ENCODE data around the gene MTMR8.
A peak's percentile ranks its signal among the peaks of the same experiment; 100 is the strongest.

The MTMR8 gene

GRCh38 chrX:64394874-64395567 is at the start of gene MTMR8:
Gene MTMR8 (minus strand): TSS chrX:64395452. CDS start chrX:64395363, 89 bp downstream.
- TF ChIP-seq CTCF (IDR thresholded peaks at IDR 0.05; ENCODE audit: low read depth, low read length): no peak
- in situ Hi-C loops (cut with HindIII; ENCODE audit: low sequenced_read_pairs): no loop called here
- peak within 1 kb of the TSS; percentile 40 for H3K4me3 ChIP-seq (ENCODE audit: low read depth, low read length)
- DNase-seq (ENCODE audit: low read depth, low spot score): peak; percentile 0

GRCh38 chrX:64439551-64439950 is 44.3 kb upstream of the MTMR8 start:
- DNase-seq (ENCODE audit: low read depth, low spot score): no peak
- in situ Hi-C loops (cut with HindIII; ENCODE audit: low sequenced_read_pairs): no loop called here

DNA sequence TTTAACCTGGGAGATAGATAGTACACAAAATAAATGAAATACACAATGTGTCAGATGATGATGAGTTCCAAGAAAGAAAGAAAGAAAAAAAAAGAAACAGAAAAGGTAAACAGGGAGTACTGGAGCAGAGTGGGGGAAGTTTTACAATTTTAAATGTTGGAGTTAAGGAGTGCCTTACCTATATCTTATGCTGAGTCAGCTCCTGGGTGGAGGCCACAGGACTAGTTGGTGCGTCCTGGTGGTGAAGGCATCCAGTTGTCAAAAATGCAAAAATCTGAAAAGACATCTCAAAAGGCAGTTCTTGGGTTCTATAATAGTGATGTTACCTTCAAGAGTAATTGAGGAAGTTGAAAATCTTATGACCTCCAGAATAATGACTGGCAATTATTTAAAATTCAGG is 42.4 kb upstream of the MTMR8 start:
- no peak for DNase-seq (ENCODE audit: low read depth, low spot score)
- no peak overlapping the region for H3K4me3 ChIP-seq (ENCODE audit: low read depth, low read length)
- in situ Hi-C loops (cut with HindIII; ENCODE audit: low sequenced_read_pairs): no loop called here
- TF ChIP-seq CTCF (IDR thresholded peaks at IDR 0.05; ENCODE audit: low read depth, low read length): no peak

More at GRCh38 chrX:64439551-64439950, 44.3 kb upstream of the MTMR8 start:
- no peak for TF ChIP-seq CTCF (IDR thresholded peaks at IDR 0.05; ENCODE audit: low read depth, low read length)
- H3K4me3 ChIP-seq (ENCODE audit: low read depth, low read length): no peak overlapping the region

DNA sequence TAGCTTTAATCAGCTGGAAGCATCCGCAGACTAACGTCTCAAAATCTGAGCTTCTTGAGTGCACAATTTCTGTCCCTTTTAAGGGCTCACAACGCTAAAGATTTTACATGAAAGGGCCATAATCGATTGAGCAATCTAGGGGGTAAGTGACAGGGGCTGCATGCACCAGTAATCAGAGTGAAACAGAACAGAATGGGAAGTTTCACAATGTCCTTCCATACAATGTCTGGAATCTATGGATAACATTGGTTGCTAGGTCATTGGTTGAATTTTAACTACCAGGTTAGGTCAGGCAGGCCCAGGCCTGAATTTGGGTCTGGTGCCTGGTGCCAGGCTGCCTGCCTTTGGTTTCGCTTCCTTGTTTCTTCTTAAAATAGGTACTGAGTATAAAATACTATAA is 42.0 kb upstream of the MTMR8 start:
- in situ Hi-C loops (cut with HindIII; ENCODE audit: low sequenced_read_pairs): no loop called here
- H3K4me3 ChIP-seq (ENCODE audit: low read depth, low read length): no peak overlapping the region
- TF ChIP-seq CTCF (IDR thresholded peaks at IDR 0.05; ENCODE audit: low read depth, low read length): no peak

DNA sequence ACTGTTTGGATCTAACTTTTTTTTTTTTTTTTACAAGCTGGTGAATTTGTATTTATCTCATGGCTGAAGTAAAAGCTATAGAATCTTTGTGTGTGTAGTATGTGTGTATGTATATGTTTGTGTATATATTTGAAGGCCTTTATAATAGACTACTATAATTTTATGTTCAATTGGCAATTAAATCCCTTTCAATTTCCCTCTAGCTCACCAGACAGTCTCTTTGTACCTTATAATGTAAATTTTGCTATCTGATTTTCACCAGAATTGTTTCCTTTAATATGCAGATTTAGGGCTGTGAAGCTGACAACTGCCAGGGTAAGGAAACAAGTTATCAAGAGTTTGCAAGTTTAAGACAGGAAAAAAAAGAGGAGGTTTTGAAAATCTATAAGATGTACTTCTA is 33.1 kb upstream of the MTMR8 start:
- no peak for DNase-seq (ENCODE audit: low read depth, low spot score)
- TF ChIP-seq CTCF (IDR thresholded peaks at IDR 0.05; ENCODE audit: low read depth, low read length): no peak
- in situ Hi-C loops (cut with HindIII; ENCODE audit: low sequenced_read_pairs): no loop called here
- H3K4me3 ChIP-seq (ENCODE audit: low read depth, low read length): no peak overlapping the region

More for the DNA sequence above, 42.0 kb upstream of the MTMR8 start:
- no peak for DNase-seq (ENCODE audit: low read depth, low spot score)

- H3K4me3 ChIP-seq (ENCODE audit: low read depth, low read length): no peak overlapping the region
- in situ Hi-C loops (cut with HindIII; ENCODE audit: low sequenced_read_pairs): no loop called here
- no peak for TF ChIP-seq CTCF (IDR thresholded peaks at IDR 0.05; ENCODE audit: low read depth, low read length)
- no peak for DNase-seq (ENCODE audit: low read depth, low spot score)
Observed at GRCh38 chrX:64427787-64428186, 32.5 kb upstream of the MTMR8 start.

All from astrocyte of the spinal cord (primary cell).